Panc1 (cell line): ENCODE measurements around the gene C1orf198. TPM values are rescaled to one million over a fixed set of nuclear protein-coding genes. Genes with fewer than 3 reads are reported as not detected.

ENCODE experiments used
- ATAC-seq: fragments of 200-7000 bp; cut with Tn5 transposase; 2 replicates; pipeline ENCODE4 v1.9.1; 2020; ENCODE audit warnings: mild to moderate bottlenecking, moderate library complexity
- BruUV-seq: library from RNA; stranded (reverse); fragments of 400-500 nt; replicated peaks from 2 replicates; lab custom pipeline; 2021; lab: Mats Ljungman, UMichigan
- CTCF ChIA-PET: fragments of 300-600 bp; sonication (Branson Sonifier 250); formaldehyde crosslinking; loops from one replicate; lab custom pipeline; 2022; ENCODE audit warnings: antibody characterized with exemption; lab: Charles Lee
- POLR2A ChIA-PET: fragments of 300-600 bp; sonication (Branson Sonifier 250); formaldehyde crosslinking; loops from one replicate; lab custom pipeline; 2022; ENCODE audit warnings: antibody characterized with exemption; lab: Charles Lee
- DNase-seq: peaks from one replicate; pipeline ENCODE4 v3.0.0-alpha.2; 2010; ENCODE audit warnings: low read depth, low spot score
- H3K27ac ChIP-seq: 2 replicates; pipeline ENCODE4 v1.5.1; 2011; ENCODE audit warnings: mild to moderate bottlenecking, low read length, inconsistent platforms
- H3K27me3 ChIP-seq: fragments of 200-500 bp; sonication (Bioruptor generic); 2 replicates; pipeline ENCODE4 v1.6.0; 2014; ENCODE audit warnings: low read length, inconsistent platforms; ENCODE audit not compliant: control insufficient read depth, insufficient read depth
- H3K36me3 ChIP-seq: fragments of 200-500 bp; sonication (Bioruptor generic); 2 replicates; pipeline ENCODE4 v1.5.1; 2014; ENCODE audit warnings: inconsistent platforms, mild to moderate bottlenecking, low read length, moderate library complexity; ENCODE audit not compliant: control insufficient read depth, insufficient read depth
- H3K4me1 ChIP-seq: 2 replicates; pipeline ENCODE4 v1.5.1; 2011; ENCODE audit warnings: inconsistent platforms, mild to moderate bottlenecking, low read length, moderate library complexity; ENCODE audit not compliant: control insufficient read depth, insufficient read depth
- H3K4me3 ChIP-seq, 2 experiments: 2 replicates each; pipeline ENCODE4 v1.5.1; 2011 to 2012; ENCODE audit warnings: low read depth in 2 of 2, low read length in 2 of 2, mild to moderate bottlenecking in 2 of 2, inconsistent platforms in 1 of 2, moderate library complexity in 1 of 2
- H3K9me3 ChIP-seq: fragments of 200-500 bp; sonication (Bioruptor generic); 2 replicates; pipeline ENCODE4 v1.5.1; 2014; ENCODE audit warnings: low read depth, mild to moderate bottlenecking, inconsistent platforms, low read length, moderate library complexity; ENCODE audit not compliant: control insufficient read depth, insufficient read depth
- CTCF ChIP-seq: fragments of 450-650 bp; IDR thresholded peaks from 2 replicates; pipeline ENCODE4 v1.5.1; 2017; ENCODE audit warnings: mild to moderate bottlenecking
- POLR2AphosphoS5 ChIP-seq: IDR thresholded peaks from 2 replicates; pipeline ENCODE4 v1.6.1; 2012; ENCODE audit warnings: mild to moderate bottlenecking, low read depth, low read length, moderate library complexity
- REST ChIP-seq, 2 experiments: IDR thresholded peaks; 2 replicates each; pipeline ENCODE4 v1.6.1; 2011 to 2012; ENCODE audit warnings: low read depth in 2 of 2, control low read depth in 1 of 2, low read length in 1 of 2, mild to moderate bottlenecking in 1 of 2, moderate library complexity in 1 of 2; ENCODE audit not compliant: insufficient read depth in 1 of 2
- SIN3A ChIP-seq: IDR thresholded peaks from 2 replicates; pipeline ENCODE4 v1.6.1; 2012; ENCODE audit warnings: low read depth, mild to moderate bottlenecking, low read length, moderate library complexity, borderline replicate concordance; ENCODE audit not compliant: insufficient read depth
- TCF7L2 ChIP-seq: IDR thresholded peaks from 2 replicates; pipeline ENCODE4 v1.6.1; 2011; ENCODE audit warnings: mild to moderate bottlenecking, low read depth, low read length, inconsistent platforms
- in situ Hi-C: cut with HindIII; loops from 2 replicates; pipeline ENCODE4 v1.10.0; 2016; ENCODE audit warnings: low sequenced_read_pairs, low pct_unique_long_range_greater_than_20kb
- intact Hi-C: fragments of 100-400 bp; cut with micrococcal nuclease; formaldehyde crosslinking; loops from one replicate; pipeline ENCODE4 v1.10.0; 2022; ENCODE audit not compliant: unreplicated experiment
- total RNA-seq: library from RNA; stranded (reverse); gene quantifications from one replicate; pipeline ENCODE4 v1.2.1, GENCODE V29; 2021; ENCODE audit not compliant: unreplicated experiment

Gene C1orf198
- total RNA-seq, 1 experiment from 2014 or later: 33.6 TPM

GRCh38 chr1:230855886-230856285 lies 12.4 kb downstream of the C1orf198 start:
- BruUV-seq: no TSS peak
- CTCF ChIA-PET: no interaction called here
- ATAC-seq: no peak
- in situ Hi-C loops (no loop called here), intact Hi-C loops (no loop called here)
- POLR2A ChIA-PET: no interaction called here
- Histone ChIP-seq H3K4me3 (no peak overlapping the region), H3K9me3 (peaks cover 8% of the 10 kb centered on the region; the same call in 1 of the 2 replicates), H3K4me1 (peaks cover 38% of the 10 kb centered on the region), H3K27ac (no peak overlapping the region), H3K36me3 (no peaks in the 10 kb centered on the region), H3K27me3 (no peaks in the 10 kb centered on the region)
- DNase-seq: no peak
- no peak for TF ChIP-seq SIN3A
- no peak for TF ChIP-seq CTCF
- TF ChIP-seq REST (IDR thresholded peaks at IDR 0.05; ENCODE audit: insufficient read depth in 1 of 2, low read depth in 2 of 2, low read length in 1 of 2): no peak
- no peak for TF ChIP-seq POLR2AphosphoS5
- TF ChIP-seq TCF7L2: no peak

GRCh38 chr1:230854423-230854822 lies 13.9 kb downstream of the C1orf198 start:
- BruUV-seq: no TSS peak

More at GRCh38 chr1:230854423-230854822, 13.9 kb downstream of the C1orf198 start:
- Histone ChIP-seq H3K36me3 (no peaks in the 10 kb centered on the region), H3K4me1 (peaks cover 47% of the 10 kb centered on the region), H3K27ac (no peak overlapping the region), H3K27me3 (no peaks in the 10 kb centered on the region), H3K9me3 (peaks cover 8% of the 10 kb centered on the region; the same call in 1 of the 2 replicates), H3K4me3 (no peak overlapping the region)
- ChIA-PET POLR2A (no interaction called here), CTCF (no interaction called here)
- TF ChIP-seq CTCF (no peak), POLR2AphosphoS5 (no peak), SIN3A (no peak), TCF7L2 (no peak), REST (IDR thresholded peaks at IDR 0.05; ENCODE audit: insufficient read depth in 1 of 2, low read depth in 2 of 2, low read length in 1 of 2) (no peak)
- ATAC-seq (no peak), DNase-seq (no peak)
- intact Hi-C loops (no loop called here), in situ Hi-C loops (no loop called here)
